ENCODE results near the gene HILPDA.

The HILPDA gene

GRCh38 chr7:128431754-128432153, 23.9 kb upstream of the HILPDA start:
- Histone ChIP-seq H3K9me2 (replicated peaks; ENCODE audit: insufficient read depth, low read length) (no peaks in the 10 kb centered on the region), H3K36me3 (replicated peaks; ENCODE audit: insufficient read depth, low read length) (no peaks in the 10 kb centered on the region), H3K4me3 (ENCODE audit: low read length) (no peak overlapping the region), H3K27ac (ENCODE audit: low read length) (no peak overlapping the region), H3F3A (ENCODE audit: insufficient read depth, low read length) (no peaks in the 10 kb centered on the region), H3K79me2 (ENCODE audit: low read length) (no peaks in the 10 kb centered on the region), H3K4me2 (ENCODE audit: low read depth, low read length) (no peak overlapping the region), H3K4me1 (ENCODE audit: low read length) (no peaks in the 10 kb centered on the region), H3K9ac (ENCODE audit: low read length) (no peak overlapping the region), H4K20me1 (ENCODE audit: insufficient read depth, low read length) (no peaks in the 10 kb centered on the region), H3K27me3 (replicated peaks; ENCODE audit: insufficient read depth, low read length) (no peaks in the 10 kb centered on the region), H2AFZ (ENCODE audit: low read length) (no peak overlapping the region), H3K9me3 (replicated peaks; ENCODE audit: insufficient read depth, low read length) (no peaks in the 10 kb centered on the region)
- no peak for DNase-seq
- TF ChIP-seq EZH2 (optimal IDR thresholded peaks at IDR 0.05; ENCODE audit: low read depth, low read length), result no peak
- no peak for TF ChIP-seq EZH2phosphoT487 (IDR thresholded peaks at IDR 0.05; ENCODE audit: low read length)
- no peak for TF ChIP-seq CTCF (IDR thresholded peaks at IDR 0.05; ENCODE audit: low read length)

- H3K9me2 ChIP-seq (replicated peaks; ENCODE audit: insufficient read depth, low read length), result no peaks in the 10 kb centered on the region
- H3K4me1 ChIP-seq (ENCODE audit: low read length), result no peaks in the 10 kb centered on the region
- TF ChIP-seq EZH2 (optimal IDR thresholded peaks at IDR 0.05; ENCODE audit: low read depth, low read length) (no peak), CTCF (IDR thresholded peaks at IDR 0.05; ENCODE audit: low read length) (no peak), EZH2phosphoT487 (IDR thresholded peaks at IDR 0.05; ENCODE audit: low read length) (no peak)
- H4K20me1 ChIP-seq (ENCODE audit: insufficient read depth, low read length), result no peaks in the 10 kb centered on the region
- H3K9me3 ChIP-seq (replicated peaks; ENCODE audit: insufficient read depth, low read length), result no peaks in the 10 kb centered on the region
- no peak overlapping the region for H3K27ac ChIP-seq (ENCODE audit: low read length)
- H2AFZ ChIP-seq (ENCODE audit: low read length), result no peak overlapping the region
- DNase-seq, result no peak
- no peaks in the 10 kb centered on the region for H3K36me3 ChIP-seq (replicated peaks; ENCODE audit: insufficient read depth, low read length)
- no peak overlapping the region for H3K4me3 ChIP-seq (ENCODE audit: low read length)
- no peak overlapping the region for H3K4me2 ChIP-seq (ENCODE audit: low read depth, low read length)
- H3F3A ChIP-seq (ENCODE audit: insufficient read depth, low read length), result no peaks in the 10 kb centered on the region
- H3K9ac ChIP-seq (ENCODE audit: low read length), result no peak overlapping the region
- H3K79me2 ChIP-seq (ENCODE audit: low read length), result no peaks in the 10 kb centered on the region
- H3K27me3 ChIP-seq (replicated peaks; ENCODE audit: insufficient read depth, low read length), result no peaks in the 10 kb centered on the region
Measured at GRCh38 chr7:128434413-128435326, 21.0 kb upstream of the HILPDA start.

- H3K4me1 ChIP-seq (ENCODE audit: low read length), result no peaks in the 10 kb centered on the region
Measured at GRCh38 chr7:128435327-128435686, 20.4 kb upstream of the HILPDA start.

More at GRCh38 chr7:128435327-128435686, 20.4 kb upstream of the HILPDA start:
- Histone ChIP-seq H3K9ac (ENCODE audit: low read length) (no peak overlapping the region), H4K20me1 (ENCODE audit: insufficient read depth, low read length) (no peaks in the 10 kb centered on the region), H3K27me3 (replicated peaks; ENCODE audit: insufficient read depth, low read length) (no peaks in the 10 kb centered on the region), H3F3A (ENCODE audit: insufficient read depth, low read length) (no peaks in the 10 kb centered on the region), H3K36me3 (replicated peaks; ENCODE audit: insufficient read depth, low read length) (no peaks in the 10 kb centered on the region), H3K9me2 (replicated peaks; ENCODE audit: insufficient read depth, low read length) (no peaks in the 10 kb centered on the region), H2AFZ (ENCODE audit: low read length) (no peak overlapping the region), H3K9me3 (replicated peaks; ENCODE audit: insufficient read depth, low read length) (no peaks in the 10 kb centered on the region), H3K4me3 (ENCODE audit: low read length) (no peak overlapping the region), H3K27ac (ENCODE audit: low read length) (no peak overlapping the region), H3K4me2 (ENCODE audit: low read depth, low read length) (no peak overlapping the region), H3K79me2 (ENCODE audit: low read length) (no peaks in the 10 kb centered on the region)
- DNase-seq, result no peak
- TF ChIP-seq CTCF (IDR thresholded peaks at IDR 0.05; ENCODE audit: low read length), result no peak
- no peak for TF ChIP-seq EZH2phosphoT487 (IDR thresholded peaks at IDR 0.05; ENCODE audit: low read length)
- no peak for TF ChIP-seq EZH2 (optimal IDR thresholded peaks at IDR 0.05; ENCODE audit: low read depth, low read length)

All from MM.1S (cell line).